HepG2 (cell line): ENCODE results near the gene PTPN2. TPM values are rescaled to one million over a fixed set of nuclear protein-coding genes. Genes with fewer than 3 reads are reported as not detected.

Experiments used
- ATAC-seq: fragments of 200-7000 bp; cut with Tn5 transposase; 3 replicates; pipeline ENCODE4 v1.9.1; 2020; ENCODE audit warnings: mild to moderate bottlenecking, moderate library complexity
- BruUV-seq: library from RNA; stranded (reverse); fragments of 400-500 nt; replicated peaks from 2 replicates; lab custom pipeline; 2021; lab: Mats Ljungman, UMichigan
- CTCF ChIA-PET: fragments of 300-600 bp; formaldehyde crosslinking; extraction: SDS; loops from one replicate; lab custom pipeline; 2021; ENCODE audit warnings: low total read pairs, inconsistent platforms, low intra/inter-chr PET ratio; lab: Yijun Ruan, JAX
- POLR2A ChIA-PET: fragments of 350-600 bp; sonication (Branson Sonifier 250); formaldehyde crosslinking; loops from one replicate; lab custom pipeline; 2020; ENCODE audit warnings: antibody characterized with exemption, inconsistent platforms; lab: Yijun Ruan, JAX
- DNase-seq: peaks from one replicate; pipeline ENCODE4 v3.0.0-alpha.2; 2015; ENCODE audit warnings: low spot score
- FAIRE-seq: peaks from 3 replicates; lab custom pipeline; 2011; peaks lifted over from hg19 to GRCh38; lab: Jason Lieb, UNC
- H2AFZ ChIP-seq: one replicate; pipeline ENCODE4 v1.6.1; 2011; ENCODE audit warnings: low read length, inconsistent platforms
- H3K27ac ChIP-seq: fragments of 300-600 bp; 3 replicates; pipeline ENCODE4 v1.8.0; 2011; ENCODE audit warnings: mixed run types, mild to moderate bottlenecking, mixed read lengths, low read length, inconsistent platforms; ENCODE audit not compliant: insufficient read depth; ENCODE audit errors: extremely low read length
- H3K27me3 ChIP-seq, 2 experiments: fragments of 200-600 bp in 1 of 2; 2 replicates in 1 of 2; 3 replicates in 1 of 2; pipeline versions ENCODE4 v1.6.0 to v1.8.0; 2011; ENCODE audit warnings: low read length in 2 of 2, mild to moderate bottlenecking in 2 of 2, moderate library complexity in 2 of 2, inconsistent platforms in 1 of 2; ENCODE audit not compliant: insufficient read depth in 2 of 2, control insufficient read depth in 1 of 2
- H3K36me3 ChIP-seq, 2 experiments: fragments of 200-600 bp in 1 of 2; replicated peaks in 1 of 2; 2 replicates in 1 of 2; 3 replicates in 1 of 2; pipeline versions ENCODE4 v1.5.1 to v1.8.0; 2011; ENCODE audit warnings: low read length in 2 of 2, inconsistent platforms in 1 of 2; ENCODE audit not compliant: insufficient read depth in 2 of 2, control insufficient read depth in 1 of 2
- H3K4me1 ChIP-seq: 2 replicates; pipeline ENCODE4 v1.5.1; 2012; ENCODE audit warnings: low read length, inconsistent platforms; ENCODE audit not compliant: insufficient read depth
- H3K4me2 ChIP-seq: 2 replicates; pipeline ENCODE4 v1.6.0; 2011; ENCODE audit warnings: low read depth, low read length, inconsistent platforms
- H3K4me3 ChIP-seq, 3 experiments: fragments of 200-600 bp in 1 of 3; sonication (generic), shearing (Covaris generic) in 1 of 3; replicated peaks in 1 of 3; 2 replicates each; pipeline ENCODE4 v1.5.1; 2011 to 2016; ENCODE audit warnings: low read length in 3 of 3, inconsistent platforms in 2 of 3, low read depth in 2 of 3, mild to moderate bottlenecking in 2 of 3, control low read depth in 1 of 3, mixed read lengths in 1 of 3; ENCODE audit not compliant: insufficient read depth in 1 of 3
- H3K79me2 ChIP-seq: one replicate; pipeline ENCODE4 v1.6.1; 2011; ENCODE audit warnings: low read length, inconsistent platforms; ENCODE audit not compliant: insufficient read depth
- H3K9ac ChIP-seq: 2 replicates; pipeline ENCODE4 v1.6.0; 2011; ENCODE audit warnings: mild to moderate bottlenecking, low read depth, low read length, inconsistent platforms; ENCODE audit not compliant: insufficient read depth
- H3K9me3 ChIP-seq: 2 replicates; pipeline ENCODE4 v1.5.1; 2012; ENCODE audit warnings: mild to moderate bottlenecking, low read length
- H4K20me1 ChIP-seq: 2 replicates; pipeline ENCODE4 v1.6.0; 2011; ENCODE audit warnings: inconsistent platforms, mild to moderate bottlenecking, low read length, moderate library complexity; ENCODE audit not compliant: insufficient read depth
- CBX1 ChIP-seq: IDR thresholded peaks from one replicate; pipeline ENCODE4 v1.6.1; 2016; ENCODE audit warnings: antibody characterized with exemption, low read depth
- SALL1 ChIP-seq: sonication (generic); formaldehyde crosslinking; IDR thresholded peaks from 2 replicates; pipeline ENCODE4 v1.8.0; 2022; ENCODE audit warnings: mild to moderate bottlenecking, missing genetic modification reagents
- SIN3B ChIP-seq: fragments of 150-350 bp; IDR thresholded peaks from 2 replicates; pipeline ENCODE4 v1.6.1; 2014; ENCODE audit warnings: low read length
- SUZ12 ChIP-seq: fragments of 150-350 bp; IDR thresholded peaks from 2 replicates; pipeline ENCODE4 v1.6.1; 2014; ENCODE audit warnings: low read depth, low read length
- ZNF329 ChIP-seq: sonication (generic); formaldehyde crosslinking; IDR thresholded peaks from 2 replicates; pipeline ENCODE4 v1.9.0; 2021; ENCODE audit warnings: low read depth, mild to moderate bottlenecking, missing genetic modification reagents
- ZNF331 ChIP-seq: sonication (generic); formaldehyde crosslinking; IDR thresholded peaks from 2 replicates; pipeline ENCODE4 v1.4.0; 2020; ENCODE audit warnings: missing genetic modification reagents
- ZNF431 ChIP-seq: sonication (generic); formaldehyde crosslinking; IDR thresholded peaks from 2 replicates; pipeline ENCODE4 v1.9.0; 2022; ENCODE audit warnings: missing genetic modification reagents, low read depth, mild to moderate bottlenecking, borderline replicate concordance
- ZNF44 ChIP-seq: sonication (generic); formaldehyde crosslinking; IDR thresholded peaks from 2 replicates; pipeline ENCODE4 v1.5.1; 2020; ENCODE audit warnings: mild to moderate bottlenecking, missing genetic modification reagents
- ZNF441 ChIP-seq: sonication (generic); formaldehyde crosslinking; IDR thresholded peaks from 2 replicates; pipeline ENCODE4 v1.7.0; 2021; ENCODE audit warnings: missing genetic modification reagents, borderline replicate concordance
- ZNF724P ChIP-seq: sonication (generic); formaldehyde crosslinking; IDR thresholded peaks from 2 replicates; pipeline ENCODE4 v1.8.0; 2022; ENCODE audit warnings: missing genetic modification reagents, borderline replicate concordance
- WGBS: methylation state at CpG from one replicate; pipeline ENCODE4 v1.1.6; 2017; ENCODE audit warnings: low lambda C conversion rate; 5-methylcytosine and 5-hydroxymethylcytosine counted together
- in situ Hi-C: cut with HindIII; loops from 2 replicates; pipeline ENCODE4 v1.10.0; 2017; ENCODE audit warnings: low pct_unique_long_range_greater_than_20kb; ENCODE audit not compliant: extremely low pct_ligation_motif_present
- intact Hi-C: fragments of 100-400 bp; cut with micrococcal nuclease; formaldehyde crosslinking; loops from one replicate; pipeline ENCODE4 v1.10.0; 2022; ENCODE audit not compliant: unreplicated experiment
- polyA plus RNA-seq, 8 experiments: library from polyadenylated mRNA; depleted of rRNA in 3 of 8; stranded (reverse) in 7 of 8; unstranded in 1 of 8; fragments of >200 nt; fragmentation: Illumina TruSeq in 4 of 8; extraction: Trizol in 4 of 8; gene quantifications; 2 replicates each; pipeline versions ENCODE4 v1.2.1 to v1.2.3, GENCODE V29; 2011 to 2016; ENCODE audit warnings: low read depth in 4 of 8, missing spikeins in 1 of 8, mixed read lengths in 1 of 8; ENCODE audit not compliant: insufficient read depth in 1 of 8
- total RNA-seq, 5 experiments: library from RNA; depleted of rRNA; stranded (reverse); fragments of >200 nt; fragmentation: Illumina TruSeq; extraction: Trizol; gene quantifications; 2 replicates each; pipeline ENCODE4 v1.2.3, GENCODE V29; 2016; ENCODE audit warnings: low read depth in 1 of 5
- TF ChIP-seq, protein P1 (sequence below): sonication (generic); formaldehyde crosslinking; IDR thresholded peaks from 2 replicates; pipeline ENCODE4 v1.4.0; 2020; ENCODE audit warnings: missing genetic modification reagents
- TF ChIP-seq, protein P2 (sequence below): sonication (generic); formaldehyde crosslinking; IDR thresholded peaks from 2 replicates; pipeline ENCODE4 v1.8.0; 2022; ENCODE audit warnings: missing genetic modification reagents, mild to moderate bottlenecking, moderate library complexity, borderline replicate concordance
- TF ChIP-seq, protein P3 (sequence below), 2 experiments: sonication (generic) in 1 of 2; formaldehyde crosslinking in 1 of 2; IDR thresholded peaks; 2 replicates each; pipeline versions ENCODE4 v1.4.0 to v1.6.1; 2016 to 2020; ENCODE audit warnings: borderline replicate concordance in 1 of 2, low read depth in 1 of 2, mild to moderate bottlenecking in 1 of 2, missing genetic modification reagents in 1 of 2

PTPN2 gene
- total and polyA plus RNA-seq, 2 of the 13 experiments (the other 11 are each of a cell fraction or from before 2014, with no cell fraction given), result 24.9 to 41.5 TPM

DNA sequence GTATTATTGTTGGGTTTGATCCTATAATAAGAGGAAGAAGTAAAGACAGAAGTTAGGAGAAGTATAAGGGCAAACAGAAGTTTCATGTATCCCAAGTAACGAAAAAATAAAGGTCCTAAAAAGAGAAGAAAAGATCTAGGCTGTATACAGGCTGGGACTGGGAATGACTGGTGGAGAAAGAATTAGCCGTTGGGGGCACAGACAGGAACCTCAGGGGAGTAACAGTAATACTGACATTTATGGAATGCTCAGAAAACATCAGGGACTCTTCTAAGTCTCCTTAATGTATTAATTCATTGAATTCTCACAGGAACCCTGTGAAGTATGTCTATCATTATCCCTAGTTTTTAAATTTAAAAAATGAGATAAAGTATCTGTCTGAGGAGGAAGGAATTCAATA lies 67.6 kb downstream of the PTPN2 start:
- no peak overlapping the region for H3K9ac ChIP-seq
- no peak for FAIRE-seq
- no peak overlapping the region for H3K27ac ChIP-seq
- in situ Hi-C loops, result no loop called here
- BruUV-seq, result no TSS peak
- H3K79me2 ChIP-seq, result no peaks in the 10 kb centered on the region
- CTCF ChIA-PET, result no interaction called here
- H3K4me1 ChIP-seq, result no peaks in the 10 kb centered on the region
- no peak overlapping the region for H3K4me2 ChIP-seq
- POLR2A ChIA-PET, result no interaction called here
- 89% methylated on average over 2 of the region's 2 CpGs for WGBS
- no peak for DNase-seq
- H3K36me3 ChIP-seq, result peaks cover 2 to 49% of the 10 kb centered on the region in 2 experiments
- no peak overlapping the region for H3K4me3 ChIP-seq
- H3K9me3 ChIP-seq, result no peaks in the 10 kb centered on the region
- intact Hi-C loops, result no loop called here
- no peak overlapping the region for H2AFZ ChIP-seq
- H3K27me3 ChIP-seq, result no peaks in the 10 kb centered on the region
- ATAC-seq, result no peak
- no peaks in the 10 kb centered on the region for H4K20me1 ChIP-seq
- no peak for TF ChIP-seq ZNF44
- TF ChIP-seq, protein P1, sequence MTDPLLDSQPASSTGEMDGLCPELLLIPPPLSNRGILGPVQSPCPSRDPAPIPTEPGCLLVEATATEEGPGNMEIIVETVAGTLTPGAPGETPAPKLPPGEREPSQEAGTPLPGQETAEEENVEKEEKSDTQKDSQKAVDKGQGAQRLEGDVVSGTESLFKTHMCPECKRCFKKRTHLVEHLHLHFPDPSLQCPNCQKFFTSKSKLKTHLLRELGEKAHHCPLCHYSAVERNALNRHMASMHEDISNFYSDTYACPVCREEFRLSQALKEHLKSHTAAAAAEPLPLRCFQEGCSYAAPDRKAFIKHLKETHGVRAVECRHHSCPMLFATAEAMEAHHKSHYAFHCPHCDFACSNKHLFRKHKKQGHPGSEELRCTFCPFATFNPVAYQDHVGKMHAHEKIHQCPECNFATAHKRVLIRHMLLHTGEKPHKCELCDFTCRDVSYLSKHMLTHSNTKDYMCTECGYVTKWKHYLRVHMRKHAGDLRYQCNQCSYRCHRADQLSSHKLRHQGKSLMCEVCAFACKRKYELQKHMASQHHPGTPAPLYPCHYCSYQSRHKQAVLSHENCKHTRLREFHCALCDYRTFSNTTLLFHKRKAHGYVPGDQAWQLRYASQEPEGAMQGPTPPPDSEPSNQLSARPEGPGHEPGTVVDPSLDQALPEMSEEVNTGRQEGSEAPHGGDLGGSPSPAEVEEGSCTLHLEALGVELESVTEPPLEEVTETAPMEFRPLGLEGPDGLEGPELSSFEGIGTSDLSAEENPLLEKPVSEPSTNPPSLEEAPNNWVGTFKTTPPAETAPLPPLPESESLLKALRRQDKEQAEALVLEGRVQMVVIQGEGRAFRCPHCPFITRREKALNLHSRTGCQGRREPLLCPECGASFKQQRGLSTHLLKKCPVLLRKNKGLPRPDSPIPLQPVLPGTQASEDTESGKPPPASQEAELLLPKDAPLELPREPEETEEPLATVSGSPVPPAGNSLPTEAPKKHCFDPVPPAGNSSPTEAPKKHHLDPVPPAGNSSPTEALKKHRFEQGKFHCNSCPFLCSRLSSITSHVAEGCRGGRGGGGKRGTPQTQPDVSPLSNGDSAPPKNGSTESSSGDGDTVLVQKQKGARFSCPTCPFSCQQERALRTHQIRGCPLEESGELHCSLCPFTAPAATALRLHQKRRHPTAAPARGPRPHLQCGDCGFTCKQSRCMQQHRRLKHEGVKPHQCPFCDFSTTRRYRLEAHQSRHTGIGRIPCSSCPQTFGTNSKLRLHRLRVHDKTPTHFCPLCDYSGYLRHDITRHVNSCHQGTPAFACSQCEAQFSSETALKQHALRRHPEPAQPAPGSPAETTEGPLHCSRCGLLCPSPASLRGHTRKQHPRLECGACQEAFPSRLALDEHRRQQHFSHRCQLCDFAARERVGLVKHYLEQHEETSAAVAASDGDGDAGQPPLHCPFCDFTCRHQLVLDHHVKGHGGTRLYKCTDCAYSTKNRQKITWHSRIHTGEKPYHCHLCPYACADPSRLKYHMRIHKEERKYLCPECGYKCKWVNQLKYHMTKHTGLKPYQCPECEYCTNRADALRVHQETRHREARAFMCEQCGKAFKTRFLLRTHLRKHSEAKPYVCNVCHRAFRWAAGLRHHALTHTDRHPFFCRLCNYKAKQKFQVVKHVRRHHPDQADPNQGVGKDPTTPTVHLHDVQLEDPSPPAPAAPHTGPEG, result no peak
- no peak for TF ChIP-seq ZNF724P
- no peak for TF ChIP-seq ZNF331 (CRISPR knock-in tag)
- TF ChIP-seq SUZ12, result no peak
- no peak for TF ChIP-seq SIN3B
- TF ChIP-seq ZNF441, result no peak
- TF ChIP-seq, protein P2, sequence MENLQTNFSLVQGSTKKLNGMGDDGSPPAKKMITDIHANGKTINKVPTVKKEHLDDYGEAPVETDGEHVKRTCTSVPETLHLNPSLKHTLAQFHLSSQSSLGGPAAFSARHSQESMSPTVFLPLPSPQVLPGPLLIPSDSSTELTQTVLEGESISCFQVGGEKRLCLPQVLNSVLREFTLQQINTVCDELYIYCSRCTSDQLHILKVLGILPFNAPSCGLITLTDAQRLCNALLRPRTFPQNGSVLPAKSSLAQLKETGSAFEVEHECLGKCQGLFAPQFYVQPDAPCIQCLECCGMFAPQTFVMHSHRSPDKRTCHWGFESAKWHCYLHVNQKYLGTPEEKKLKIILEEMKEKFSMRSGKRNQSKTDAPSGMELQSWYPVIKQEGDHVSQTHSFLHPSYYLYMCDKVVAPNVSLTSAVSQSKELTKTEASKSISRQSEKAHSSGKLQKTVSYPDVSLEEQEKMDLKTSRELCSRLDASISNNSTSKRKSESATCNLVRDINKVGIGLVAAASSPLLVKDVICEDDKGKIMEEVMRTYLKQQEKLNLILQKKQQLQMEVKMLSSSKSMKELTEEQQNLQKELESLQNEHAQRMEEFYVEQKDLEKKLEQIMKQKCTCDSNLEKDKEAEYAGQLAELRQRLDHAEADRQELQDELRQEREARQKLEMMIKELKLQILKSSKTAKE (CRISPR knock-in tag), result no peak
- no peak for TF ChIP-seq SALL1
- TF ChIP-seq, protein P3, sequence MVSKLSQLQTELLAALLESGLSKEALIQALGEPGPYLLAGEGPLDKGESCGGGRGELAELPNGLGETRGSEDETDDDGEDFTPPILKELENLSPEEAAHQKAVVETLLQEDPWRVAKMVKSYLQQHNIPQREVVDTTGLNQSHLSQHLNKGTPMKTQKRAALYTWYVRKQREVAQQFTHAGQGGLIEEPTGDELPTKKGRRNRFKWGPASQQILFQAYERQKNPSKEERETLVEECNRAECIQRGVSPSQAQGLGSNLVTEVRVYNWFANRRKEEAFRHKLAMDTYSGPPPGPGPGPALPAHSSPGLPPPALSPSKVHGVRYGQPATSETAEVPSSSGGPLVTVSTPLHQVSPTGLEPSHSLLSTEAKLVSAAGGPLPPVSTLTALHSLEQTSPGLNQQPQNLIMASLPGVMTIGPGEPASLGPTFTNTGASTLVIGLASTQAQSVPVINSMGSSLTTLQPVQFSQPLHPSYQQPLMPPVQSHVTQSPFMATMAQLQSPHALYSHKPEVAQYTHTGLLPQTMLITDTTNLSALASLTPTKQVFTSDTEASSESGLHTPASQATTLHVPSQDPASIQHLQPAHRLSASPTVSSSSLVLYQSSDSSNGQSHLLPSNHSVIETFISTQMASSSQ (IDR thresholded peaks at IDR 0.05; ENCODE audit: low read depth), result no peak
- TF ChIP-seq, protein P3 (CRISPR knock-in tag; IDR thresholded peaks at IDR 0.05; ENCODE audit: borderline replicate concordance), result no peak
- TF ChIP-seq ZNF329 (CRISPR knock-in tag), result no peak
- no peak for TF ChIP-seq ZNF431 (CRISPR knock-in tag)
- TF ChIP-seq CBX1, result no peak
